KOPT-K1 (cell line): Measurements from ENCODE around the gene WWC1.
"Not testable (repeated sequence)": the region's sequence is repeated elsewhere in the genome, so short reads cannot be mapped to it uniquely, and the experiment has no call there.

Source experiments
- H3K27ac ChIP-seq: fragments of 200-600 bp; sonication (generic); 2 replicates; pipeline ENCODE4 v1.5.1; 2016; ENCODE audit warnings: antibody characterized with exemption, mild to moderate bottlenecking, low read depth, low read length; ENCODE audit not compliant: poor library complexity, severe bottlenecking
- H3K36me3 ChIP-seq: fragments of 200-600 bp; sonication (generic); 2 replicates; pipeline ENCODE4 v1.5.1; 2017; ENCODE audit warnings: antibody characterized with exemption, mild to moderate bottlenecking, low read length, moderate library complexity; ENCODE audit not compliant: insufficient read depth
- H3K9me3 ChIP-seq: fragments of 200-600 bp; sonication (generic); 2 replicates; pipeline ENCODE4 v1.5.1; 2017; ENCODE audit warnings: antibody characterized with exemption, low read length, mild to moderate bottlenecking; ENCODE audit not compliant: insufficient read depth, poor library complexity, severe bottlenecking

The WWC1 gene

DNA sequence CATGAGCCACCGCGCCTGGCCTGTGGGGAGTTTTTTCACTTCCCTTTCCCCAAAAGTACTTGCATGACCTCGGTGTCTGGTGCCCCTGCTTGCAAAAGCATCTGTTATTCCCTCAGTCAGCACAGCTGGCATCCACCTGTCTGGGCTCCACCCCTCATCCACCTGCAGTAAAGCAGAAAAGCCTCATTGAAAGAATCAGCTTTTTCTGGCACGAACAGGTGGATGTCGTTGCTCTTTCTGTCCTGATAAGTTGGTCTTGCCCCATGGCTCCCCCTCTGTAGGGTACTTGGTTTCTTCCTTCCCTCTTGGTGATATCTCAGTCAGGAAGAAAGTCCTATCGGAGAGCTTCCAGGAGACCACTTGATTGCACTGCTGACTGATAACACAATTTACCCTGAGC lies 37.4 kb downstream of the WWC1 start:
- Histone ChIP-seq H3K27ac (no peak overlapping the region), H3K9me3 (no peaks in the 10 kb centered on the region), H3K36me3 (no peaks in the 10 kb centered on the region)

DNA sequence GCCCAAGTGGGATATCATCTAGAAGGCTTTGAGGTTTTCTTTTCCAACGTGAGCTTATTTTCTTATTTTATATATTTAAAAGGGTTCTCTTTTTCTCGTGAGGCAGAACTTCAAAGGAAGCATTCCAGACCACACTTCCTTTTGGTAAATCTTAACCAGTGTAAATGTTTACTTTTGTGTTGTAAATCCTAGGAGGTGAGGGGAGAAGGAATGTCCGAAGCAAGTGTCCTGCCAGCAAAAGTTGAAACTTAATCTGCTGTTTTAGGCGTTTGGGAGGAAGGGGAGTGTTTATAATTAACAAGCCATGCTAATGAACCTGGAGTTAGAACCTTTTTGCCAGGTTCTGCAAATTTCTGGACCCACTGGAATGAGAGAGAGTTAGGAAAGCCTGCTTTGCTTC lies 37.9 kb downstream of the WWC1 start:
- no peaks in the 10 kb centered on the region for H3K9me3 ChIP-seq
- no peaks in the 10 kb centered on the region for H3K36me3 ChIP-seq
- H3K27ac ChIP-seq: no peak overlapping the region

DNA sequence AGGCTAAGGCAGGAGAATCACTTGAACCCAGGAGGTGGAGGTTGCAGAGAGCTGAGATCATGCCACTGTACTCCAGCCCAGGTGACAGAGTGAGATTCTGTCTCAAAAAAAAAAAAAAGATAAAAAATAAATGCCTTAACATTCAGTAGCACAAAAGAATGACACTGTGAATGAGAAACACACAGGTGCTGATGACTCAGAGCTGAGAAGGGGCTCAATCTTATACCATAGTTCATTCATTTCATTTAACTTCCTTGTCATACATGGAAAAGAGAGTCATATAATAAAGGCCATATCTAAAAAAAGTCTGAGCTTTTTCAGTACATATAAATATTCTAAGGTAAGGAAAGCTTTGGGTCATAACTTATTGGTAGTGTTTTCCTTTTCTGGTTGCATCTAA lies 40.6 kb downstream of the WWC1 start:
- Histone ChIP-seq H3K27ac (no peak overlapping the region), H3K36me3 (no peaks in the 10 kb centered on the region), H3K9me3 (no peaks in the 10 kb centered on the region)

DNA sequence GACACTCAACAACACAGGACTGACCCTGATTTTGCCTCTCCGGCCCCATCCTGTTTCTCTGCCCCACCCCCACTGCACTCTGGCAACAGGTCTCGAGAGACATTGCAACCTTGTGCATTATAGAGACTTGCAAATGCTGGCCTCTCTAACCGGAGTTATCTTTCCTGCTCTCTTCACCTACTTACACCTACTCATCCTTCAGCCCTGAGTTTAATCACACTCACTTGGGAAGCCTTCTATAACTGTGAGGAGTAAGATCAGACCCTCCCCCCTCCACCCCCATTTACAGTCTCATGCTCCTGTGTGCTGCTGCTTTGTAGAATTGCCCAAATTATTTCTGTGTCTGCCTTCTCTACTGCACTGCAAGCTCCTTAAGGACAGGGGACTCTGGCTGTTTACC lies 42.8 kb downstream of the WWC1 start:
- Histone ChIP-seq H3K27ac (no peak overlapping the region), H3K36me3 (no peaks in the 10 kb centered on the region), H3K9me3 (no peaks in the 10 kb centered on the region)

DNA sequence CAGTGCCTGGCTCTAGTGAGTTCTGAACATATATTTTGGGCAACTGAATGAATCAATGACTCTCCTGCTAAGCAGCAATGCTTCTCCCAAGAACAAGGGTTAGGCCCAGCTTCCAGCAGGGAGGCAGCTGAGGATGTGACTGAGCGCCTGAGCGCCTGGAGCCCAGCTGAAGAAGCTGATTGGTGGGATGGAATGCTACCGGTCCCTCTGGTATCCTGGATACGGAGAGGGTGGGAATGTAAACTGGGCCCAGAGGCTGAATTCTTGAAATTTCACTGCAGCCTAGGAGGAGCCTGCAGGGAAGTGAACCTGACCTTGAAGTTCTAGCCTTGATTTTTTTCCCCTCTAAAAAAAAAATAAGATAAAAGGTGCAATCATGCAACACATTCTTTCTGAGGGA lies 43.2 kb downstream of the WWC1 start:
- H3K36me3 ChIP-seq: no peaks in the 10 kb centered on the region
- H3K27ac ChIP-seq: no peak overlapping the region
- no peaks in the 10 kb centered on the region for H3K9me3 ChIP-seq

DNA sequence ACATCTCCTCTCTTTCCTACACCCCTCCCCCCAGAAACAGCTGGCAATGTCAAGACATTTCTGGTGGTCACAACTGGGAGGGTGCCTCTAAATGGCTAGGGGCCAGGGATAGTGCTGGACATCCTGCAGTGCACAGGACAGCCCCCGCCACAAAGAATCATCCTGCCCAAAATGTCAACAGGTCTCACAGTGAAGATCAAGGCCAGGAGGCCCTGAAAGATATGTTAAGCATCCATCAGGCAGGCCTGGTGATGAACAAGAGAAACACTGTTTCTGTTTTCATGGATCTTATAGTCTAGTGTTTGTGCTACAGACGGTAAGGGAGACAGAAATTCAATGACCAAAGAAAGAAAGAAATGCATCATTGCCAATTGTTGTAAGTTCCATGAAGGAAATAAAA lies 45.9 kb downstream of the WWC1 start:
- H3K27ac ChIP-seq: no peak overlapping the region
- H3K9me3 ChIP-seq: no peaks in the 10 kb centered on the region
- H3K36me3 ChIP-seq: no peaks in the 10 kb centered on the region

DNA sequence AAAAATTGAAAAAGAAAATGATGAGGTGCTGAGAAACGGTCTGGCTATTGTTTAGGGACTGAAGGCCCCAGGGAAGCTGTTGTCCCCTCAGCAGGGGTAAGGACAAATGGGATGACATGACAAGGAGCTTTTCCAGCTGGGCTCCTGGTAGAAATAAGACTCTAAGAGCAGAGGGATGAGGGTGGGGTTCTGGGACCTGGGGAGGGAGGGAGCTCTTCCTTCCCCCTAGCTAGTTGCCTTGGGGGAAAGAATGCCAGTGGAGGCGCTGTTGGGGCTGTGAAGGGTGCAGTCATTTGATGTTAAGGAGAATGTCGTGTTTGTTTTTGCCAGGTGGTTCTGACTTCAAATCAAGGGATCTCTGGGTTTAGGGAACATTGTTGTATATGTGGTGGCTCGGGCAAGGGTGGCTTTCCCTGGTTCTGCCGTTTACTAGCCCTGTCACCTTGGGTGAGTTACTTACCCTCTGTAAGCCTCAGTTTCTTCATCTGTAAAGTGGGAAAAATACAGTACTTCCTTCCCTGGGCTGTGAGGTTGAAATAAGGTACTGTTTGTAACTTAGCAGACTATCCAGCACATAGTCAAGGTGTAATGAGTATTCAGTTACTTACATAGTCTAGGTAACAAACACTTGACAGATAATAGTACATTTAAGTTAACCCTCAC lies 47.8 kb downstream of the WWC1 start:
- Histone ChIP-seq H3K27ac (no peak overlapping the region), H3K36me3 (no peaks in the 10 kb centered on the region), H3K9me3 (no peaks in the 10 kb centered on the region)

DNA sequence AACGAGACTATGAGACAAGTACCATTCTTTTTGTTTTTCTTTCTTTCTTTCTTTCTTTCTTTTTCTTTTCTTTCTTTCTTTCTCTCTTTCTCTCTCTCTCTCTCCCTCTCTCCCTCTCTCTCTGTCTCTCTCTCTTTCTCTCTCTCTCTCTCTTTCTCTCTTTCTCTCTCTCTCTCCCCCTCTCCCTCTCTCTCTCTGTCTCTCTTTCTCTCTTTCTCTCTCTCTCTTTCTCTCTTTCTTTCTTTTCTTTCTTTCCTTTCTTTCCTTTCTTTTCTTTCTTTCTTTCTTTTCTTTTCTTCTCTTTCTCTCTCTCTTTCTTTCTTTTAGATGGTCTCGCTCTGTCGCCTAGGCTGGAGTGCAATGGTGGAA lies 48.3 kb downstream of the WWC1 start:
- H3K36me3 ChIP-seq, H3K27ac ChIP-seq, H3K9me3 ChIP-seq: not testable (repeated sequence)

DNA sequence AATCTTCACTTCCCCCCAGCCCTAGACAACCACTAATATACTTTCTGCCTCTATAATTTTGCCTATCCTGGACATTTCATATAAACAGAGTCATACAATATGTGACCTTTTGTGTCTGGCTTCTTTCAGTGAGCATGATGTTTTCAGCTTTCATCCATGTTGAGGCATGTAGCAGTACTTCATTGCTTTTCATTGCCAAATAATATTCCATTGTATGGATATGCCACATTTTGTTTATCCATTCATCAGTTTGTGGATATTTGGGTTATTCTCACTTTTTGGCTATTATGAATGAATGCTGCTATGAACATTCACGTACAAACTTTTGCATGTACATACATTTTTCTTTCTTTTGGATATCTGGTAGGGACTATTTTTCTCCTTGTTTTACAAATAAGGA lies 49.0 kb downstream of the WWC1 start:
- no peaks in the 10 kb centered on the region for H3K9me3 ChIP-seq
- H3K36me3 ChIP-seq: no peaks in the 10 kb centered on the region
- H3K27ac ChIP-seq: no peak overlapping the region

DNA sequence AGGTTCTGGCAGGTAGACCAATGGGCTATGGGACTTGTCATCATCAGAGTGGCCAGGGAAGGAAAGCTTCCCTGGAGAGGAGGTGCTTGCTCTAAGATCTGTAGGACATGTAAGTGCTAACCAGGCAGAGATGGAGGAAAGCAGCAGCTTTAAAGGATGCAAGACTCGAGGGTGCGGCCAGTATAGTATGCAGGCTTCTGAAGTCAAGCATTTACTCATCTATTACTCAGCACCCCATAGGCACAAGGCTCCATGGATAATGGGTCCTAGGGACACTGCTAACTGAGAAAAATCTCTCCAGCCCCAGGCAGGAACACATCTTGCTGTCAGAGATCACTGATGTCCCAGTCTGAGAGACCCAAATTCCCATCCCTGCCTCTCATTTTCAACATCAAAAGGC lies 49.7 kb downstream of the WWC1 start:
- Histone ChIP-seq H3K9me3 (no peaks in the 10 kb centered on the region), H3K27ac (no peak overlapping the region), H3K36me3 (no peaks in the 10 kb centered on the region)

DNA sequence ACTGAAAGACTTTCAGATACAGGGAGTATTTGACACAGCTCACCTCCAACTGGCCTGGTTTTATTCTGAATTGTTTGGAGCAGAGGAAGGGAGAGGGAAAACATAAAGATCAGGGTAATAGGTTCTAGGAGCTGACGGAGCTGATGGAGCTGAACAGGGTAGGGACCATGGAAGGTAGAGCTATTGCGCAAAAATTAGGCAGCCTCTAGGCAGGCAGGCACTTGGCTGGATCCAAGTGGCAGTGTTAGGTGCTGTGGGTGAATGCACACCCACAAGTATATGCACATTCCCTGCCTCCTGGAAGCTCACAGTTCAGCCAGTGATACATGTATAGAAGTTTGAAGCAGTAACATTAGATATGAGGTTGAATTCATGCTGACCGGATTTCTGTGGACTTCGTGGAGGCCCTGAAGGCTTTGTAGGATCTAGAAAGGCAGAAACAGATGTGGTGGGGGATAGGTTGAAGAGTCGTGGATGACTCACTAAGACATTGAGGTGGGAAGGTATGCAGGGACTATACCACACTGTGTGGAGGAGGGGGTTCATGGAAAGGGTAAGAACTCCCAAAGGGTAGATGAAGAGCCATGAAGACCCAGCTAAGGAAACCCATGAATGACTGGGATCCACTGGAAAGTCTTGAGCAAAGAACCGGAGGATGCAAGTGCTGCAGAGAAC lies 50.8 kb downstream of the WWC1 start:
- Histone ChIP-seq H3K9me3 (no peaks in the 10 kb centered on the region), H3K27ac (no peak overlapping the region), H3K36me3 (no peaks in the 10 kb centered on the region)

DNA sequence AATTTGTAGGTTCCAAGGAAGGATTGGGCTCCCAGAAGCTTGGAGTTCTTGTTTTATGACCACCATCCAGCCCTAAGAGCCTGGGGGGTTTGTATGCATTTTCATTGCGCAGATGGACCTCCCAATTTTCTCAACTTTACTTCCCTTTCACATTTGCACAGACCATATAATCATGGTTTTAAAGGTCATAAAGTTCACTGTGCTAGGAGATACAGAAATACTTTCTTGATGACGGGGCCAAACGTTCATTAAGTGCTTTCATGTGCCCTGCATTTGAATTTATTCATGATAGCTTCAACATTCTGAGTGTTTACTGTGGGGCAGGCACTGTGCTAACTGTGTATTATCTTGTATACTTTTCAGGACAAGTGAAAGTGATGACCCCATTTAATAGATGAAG lies 51.5 kb downstream of the WWC1 start:
- Histone ChIP-seq H3K36me3 (no peaks in the 10 kb centered on the region), H3K27ac (no peak overlapping the region), H3K9me3 (no peaks in the 10 kb centered on the region)

DNA sequence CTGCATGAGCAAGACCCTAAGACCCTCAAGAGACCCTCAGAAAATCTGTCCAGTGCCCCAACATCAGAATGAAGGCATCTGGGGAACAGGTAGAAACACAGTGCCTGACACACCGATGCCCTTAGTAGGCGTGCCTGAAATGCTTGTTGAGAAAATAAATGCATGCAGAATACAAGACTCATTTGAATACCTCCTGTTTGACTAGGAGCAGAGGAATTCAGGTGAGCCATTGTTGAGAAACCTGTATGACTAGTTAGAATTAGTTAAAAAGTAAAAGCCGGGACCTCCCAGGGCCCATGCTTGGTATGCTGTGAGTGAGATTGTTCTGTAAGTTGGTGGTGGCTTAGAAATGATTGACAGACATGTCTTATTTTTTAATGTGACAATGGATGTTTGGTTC lies 55.0 kb downstream of the WWC1 start:
- no peak overlapping the region for H3K27ac ChIP-seq
- H3K36me3 ChIP-seq: no peaks in the 10 kb centered on the region
- no peaks in the 10 kb centered on the region for H3K9me3 ChIP-seq

DNA sequence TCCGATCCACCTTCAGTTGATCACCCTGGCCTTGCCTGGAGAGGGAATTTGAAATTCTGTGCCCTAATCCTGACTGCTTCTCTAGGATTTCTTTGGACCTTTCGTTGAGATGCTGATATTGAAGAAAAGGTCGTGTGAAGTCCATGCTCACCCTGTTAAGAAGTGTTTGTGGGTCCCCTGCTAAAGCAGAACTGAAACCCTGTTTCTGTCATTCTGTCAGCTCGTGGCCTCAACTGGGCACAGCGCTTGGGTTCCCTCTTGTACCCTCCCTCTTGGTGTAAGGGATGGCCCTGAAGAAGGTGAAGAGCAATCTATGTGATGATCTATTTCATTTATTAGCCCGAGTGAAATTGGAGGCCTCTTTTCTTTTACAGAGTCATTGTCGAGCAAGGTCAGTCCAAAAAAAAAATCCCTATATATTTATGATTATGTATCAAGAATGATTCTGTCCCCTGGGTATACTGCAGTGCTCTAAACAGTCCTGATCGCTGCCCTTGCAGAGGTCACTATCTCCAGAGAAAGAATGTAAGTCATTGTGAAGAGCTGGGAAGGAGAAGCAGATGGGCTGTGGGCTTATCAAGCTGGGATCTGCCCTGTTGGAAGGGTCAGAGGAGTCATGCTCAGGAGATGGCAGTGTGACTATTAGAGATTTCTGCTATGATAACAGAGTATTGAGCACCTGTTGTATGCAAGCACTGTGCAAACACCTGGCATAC lies 56.1 kb downstream of the WWC1 start:
- no peaks in the 10 kb centered on the region for H3K9me3 ChIP-seq
- no peaks in the 10 kb centered on the region for H3K36me3 ChIP-seq
- H3K27ac ChIP-seq: no peak overlapping the region

DNA sequence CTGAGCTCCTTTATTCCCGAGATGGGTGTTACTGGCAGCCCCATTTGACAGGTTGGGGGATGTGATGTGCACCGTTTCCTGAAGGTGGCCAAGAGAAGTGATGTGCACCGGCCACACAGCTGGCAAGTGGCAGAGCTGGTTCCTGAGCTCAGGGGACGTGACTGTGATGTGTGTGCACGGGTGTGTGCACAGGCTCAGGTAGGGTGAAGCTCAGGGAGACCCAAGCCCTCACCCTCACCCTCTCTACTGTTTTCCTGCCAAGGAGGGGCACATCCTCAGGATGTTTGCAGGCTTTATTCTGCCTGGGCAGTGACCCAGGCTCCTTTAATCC lies 56.6 kb downstream of the WWC1 start:
- H3K27ac ChIP-seq: no peak overlapping the region
- H3K36me3 ChIP-seq: no peaks in the 10 kb centered on the region
- H3K9me3 ChIP-seq: no peaks in the 10 kb centered on the region

DNA sequence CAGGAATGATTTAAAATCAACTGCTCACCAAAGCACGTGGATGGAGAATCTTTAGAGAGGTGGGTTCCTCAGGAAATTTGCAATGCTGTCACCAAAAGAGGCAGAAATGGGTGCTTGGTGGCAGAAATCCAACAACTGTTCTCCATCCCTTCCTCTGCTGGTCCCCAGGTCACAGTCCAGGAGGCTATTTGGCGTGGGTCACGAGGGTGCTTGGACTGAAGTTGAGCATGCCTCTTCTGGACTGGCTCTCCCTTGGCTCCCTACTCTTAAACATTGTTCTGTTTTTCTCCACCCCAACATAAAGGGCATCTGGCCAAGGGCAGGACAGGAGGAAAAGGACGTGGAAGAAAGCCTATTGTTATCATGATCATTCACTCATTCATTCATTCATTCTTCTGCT lies 58.9 kb downstream of the WWC1 start:
- Histone ChIP-seq H3K9me3 (no peaks in the 10 kb centered on the region), H3K36me3 (no peaks in the 10 kb centered on the region), H3K27ac (no peak overlapping the region)
